ENCODE data around the gene ATP13A3. TPM values are rescaled to one million over a fixed set of nuclear protein-coding genes. Genes with fewer than 3 reads are reported as not detected.

The ATP13A3 gene
- total RNA-seq, 2 experiments from 2014 or later = 113 to 124 TPM

GRCh38 chr3:194376241-194376560 is 110.6 kb downstream of the ATP13A3 start:
- H3K4me1 Mint-ChIP-seq = no peaks in the 10 kb centered on the region

DNA sequence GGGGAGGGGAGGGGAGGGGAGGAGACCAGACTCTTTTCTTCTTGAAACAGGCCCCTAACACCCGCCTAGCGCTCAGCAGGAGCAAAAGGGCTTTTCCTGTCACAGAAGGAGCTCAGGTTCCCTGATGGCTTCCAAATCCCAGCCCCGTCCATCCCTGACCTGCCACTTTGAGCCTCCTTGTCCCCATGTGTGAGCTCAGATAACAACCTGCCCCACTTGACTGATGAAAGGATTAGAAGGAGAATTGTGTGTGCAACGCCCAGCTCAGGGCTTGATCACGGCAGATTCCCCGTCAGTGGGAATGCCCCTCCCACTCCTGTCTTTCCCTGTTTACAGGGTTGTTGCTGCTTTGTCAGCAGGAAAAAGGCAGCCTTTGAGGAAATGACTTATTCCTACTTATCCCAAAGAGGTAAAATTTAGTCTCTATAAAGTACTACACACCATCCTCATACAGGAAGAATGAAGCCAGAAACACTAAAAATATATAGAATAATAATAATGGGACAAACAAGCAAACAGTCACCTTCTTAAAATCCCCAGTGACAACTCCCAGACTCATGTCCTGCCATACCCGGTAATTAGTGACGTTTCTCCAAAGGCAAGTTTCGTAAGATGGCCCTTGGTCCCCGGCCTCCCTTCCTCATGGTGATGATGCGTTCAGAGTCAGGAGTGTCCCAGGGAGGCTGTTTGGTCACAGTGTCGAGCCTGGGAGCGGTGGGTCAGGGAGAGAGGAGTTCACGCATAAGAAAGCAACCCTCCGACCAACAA is 111.1 kb downstream of the ATP13A3 start:
- H3K9me3 Mint-ChIP-seq = no peaks in the 10 kb centered on the region
- H3K27me3 Mint-ChIP-seq = peaks cover 20% of the 10 kb centered on the region
- H3K4me1 Mint-ChIP-seq = no peaks in the 10 kb centered on the region

More at GRCh38 chr3:194376241-194376560, 110.6 kb downstream of the ATP13A3 start:
- no peaks in the 10 kb centered on the region for H3K9me3 Mint-ChIP-seq
- no peak overlapping the region for H3K4me3 Mint-ChIP-seq
- H3K36me3 Mint-ChIP-seq = no peaks in the 10 kb centered on the region
- peaks cover 15% of the 10 kb centered on the region for H3K27me3 Mint-ChIP-seq
- no peak overlapping the region for H3K27ac Mint-ChIP-seq
- DNase-seq = no peak

GRCh38 chr3:194374935-194375334 is 111.9 kb downstream of the ATP13A3 start:
- no peak overlapping the region for H3K27ac Mint-ChIP-seq
- no peaks in the 10 kb centered on the region for H3K4me1 Mint-ChIP-seq
- no peak for DNase-seq
- H3K9me3 Mint-ChIP-seq = no peaks in the 10 kb centered on the region
- H3K36me3 Mint-ChIP-seq = no peaks in the 10 kb centered on the region
- H3K27me3 Mint-ChIP-seq = peaks cover 27% of the 10 kb centered on the region
- no peak overlapping the region for H3K4me3 Mint-ChIP-seq

More for the DNA sequence above, 111.1 kb downstream of the ATP13A3 start:
- H3K4me3 Mint-ChIP-seq = no peak overlapping the region
- no peaks in the 10 kb centered on the region for H3K36me3 Mint-ChIP-seq
- DNase-seq = no peak
- no peak overlapping the region for H3K27ac Mint-ChIP-seq

GRCh38 chr3:194373899-194374298 is 112.9 kb downstream of the ATP13A3 start:
- no peaks in the 10 kb centered on the region for H3K9me3 Mint-ChIP-seq
- no peaks in the 10 kb centered on the region for H3K36me3 Mint-ChIP-seq
- no peak overlapping the region for H3K27ac Mint-ChIP-seq
- DNase-seq = no peak
- peaks cover 37% of the 10 kb centered on the region for H3K27me3 Mint-ChIP-seq
- H3K4me1 Mint-ChIP-seq = no peaks in the 10 kb centered on the region
- H3K4me3 Mint-ChIP-seq = no peak overlapping the region

- Mint-ChIP-seq H3K4me1 (no peaks in the 10 kb centered on the region), H3K4me3 (no peak overlapping the region), H3K27me3 (peaks cover 42% of the 10 kb centered on the region), H3K27ac (no peak overlapping the region), H3K9me3 (no peaks in the 10 kb centered on the region), H3K36me3 (no peaks in the 10 kb centered on the region)
- DNase-seq = no peak
These were observed 113.8 kb downstream of the ATP13A3 start for GRCh38 chr3:194373028-194373427.

DNA sequence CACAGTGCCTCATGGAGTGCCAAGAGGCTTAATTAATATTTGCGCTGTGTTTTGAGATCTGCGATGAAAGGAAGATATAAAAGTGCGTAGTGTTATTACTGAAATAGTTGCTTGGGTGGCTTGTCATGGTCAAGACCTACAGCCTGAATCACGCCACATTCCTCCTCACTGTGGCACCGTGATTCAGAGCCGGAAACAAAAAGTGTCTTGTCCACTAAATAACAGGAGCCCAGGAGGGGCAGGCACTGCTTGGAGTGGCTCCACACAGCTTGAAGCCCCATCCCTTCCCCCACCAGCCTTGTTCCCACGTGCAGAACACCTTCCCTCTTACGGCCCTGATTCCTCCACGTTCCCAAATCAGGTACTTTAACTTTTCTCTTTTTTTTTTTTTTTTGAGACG is 116.0 kb downstream of the ATP13A3 start:
- peaks cover 53% of the 10 kb centered on the region for H3K27me3 Mint-ChIP-seq
- H3K27ac Mint-ChIP-seq = no peak overlapping the region
- no peak overlapping the region for H3K4me3 Mint-ChIP-seq
- no peaks in the 10 kb centered on the region for H3K9me3 Mint-ChIP-seq
- no peaks in the 10 kb centered on the region for H3K4me1 Mint-ChIP-seq
- H3K36me3 Mint-ChIP-seq = no peaks in the 10 kb centered on the region
- DNase-seq = no peak

- Mint-ChIP-seq H3K36me3 (no peaks in the 10 kb centered on the region), H3K27ac (no peak within 1 kb of the TSS), H3K27me3 (peaks cover 47% of the 10 kb centered on the region), H3K4me1 (no peaks in the 10 kb centered on the region), H3K4me3 (no peak within 1 kb of the TSS), H3K9me3 (no peaks in the 10 kb centered on the region)
- DNase-seq = no peak
These were observed 117.1 kb downstream of the ATP13A3 start, which contains the start of gene LRRC15 for GRCh38 chr3:194369522-194370279. LRRC15 (minus strand) TSS chr3:194369743; CDS start chr3:194361043, 8,700 bp downstream.

DNA sequence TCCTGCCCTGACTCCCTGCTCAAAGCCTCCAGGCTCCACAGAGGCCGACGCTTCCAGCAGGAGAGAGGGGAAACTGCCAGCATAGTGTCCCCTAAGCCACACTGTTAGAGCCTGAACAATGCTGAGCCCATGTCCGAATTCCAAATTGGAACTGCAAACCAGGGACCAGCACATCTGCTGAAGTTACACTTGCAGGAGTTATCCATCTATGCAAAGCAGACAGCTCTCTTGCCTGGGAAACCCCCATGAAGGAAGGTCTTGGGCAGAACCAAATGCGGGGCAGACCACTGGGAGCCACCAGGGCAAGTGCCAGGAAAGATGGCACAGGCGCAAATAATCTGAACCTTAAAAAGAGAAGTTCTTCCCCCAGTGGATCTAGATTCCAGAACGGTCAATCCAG is 117.9 kb downstream of the ATP13A3 start:
- Mint-ChIP-seq H3K36me3 (no peaks in the 10 kb centered on the region), H3K27ac (no peak overlapping the region), H3K27me3 (peaks cover 47% of the 10 kb centered on the region), H3K9me3 (no peaks in the 10 kb centered on the region), H3K4me1 (no peaks in the 10 kb centered on the region), H3K4me3 (no peak overlapping the region)
- no peak for DNase-seq

- H3K9me3 Mint-ChIP-seq = no peaks in the 10 kb centered on the region
These were observed 118.6 kb downstream of the ATP13A3 start for GRCh38 chr3:194367992-194368841.

DNA sequence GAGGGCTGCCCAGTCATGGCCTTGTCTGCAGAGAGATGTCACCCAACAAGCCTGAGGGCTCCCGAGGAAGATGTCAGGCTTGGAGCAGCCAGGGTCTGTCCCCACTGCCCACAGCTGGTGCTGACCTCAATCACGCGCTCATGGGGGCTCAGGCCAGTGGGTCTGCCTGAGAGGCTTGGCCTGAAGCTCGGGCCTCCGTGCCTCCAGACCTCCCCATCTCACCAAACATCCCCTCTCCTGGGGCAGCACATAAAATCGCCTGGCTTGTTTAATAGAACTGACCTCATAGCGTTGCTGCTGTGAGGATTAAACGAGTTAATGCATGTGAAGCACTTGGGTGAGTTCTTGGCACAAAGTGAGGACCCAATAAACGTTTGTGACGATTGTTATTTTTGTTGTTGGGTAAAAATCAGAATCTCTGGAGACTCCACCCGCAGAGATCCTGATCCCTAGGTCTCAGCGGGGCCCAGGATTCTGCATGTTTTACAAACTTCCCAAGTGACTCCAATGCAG is 120.8 kb downstream of the ATP13A3 start:
- H3K36me3 Mint-ChIP-seq = no peaks in the 10 kb centered on the region
- H3K4me3 Mint-ChIP-seq = no peak overlapping the region
- H3K27me3 Mint-ChIP-seq = peaks cover 41% of the 10 kb centered on the region
- H3K27ac Mint-ChIP-seq = no peak overlapping the region
- H3K4me1 Mint-ChIP-seq = no peaks in the 10 kb centered on the region
- H3K9me3 Mint-ChIP-seq = no peaks in the 10 kb centered on the region
- no peak for DNase-seq

More at GRCh38 chr3:194367992-194368841, 118.6 kb downstream of the ATP13A3 start:
- Mint-ChIP-seq H3K27ac (no peak overlapping the region), H3K4me1 (no peaks in the 10 kb centered on the region), H3K36me3 (no peaks in the 10 kb centered on the region), H3K4me3 (no peak overlapping the region), H3K27me3 (peaks cover 47% of the 10 kb centered on the region)
- no peak for DNase-seq

DNA sequence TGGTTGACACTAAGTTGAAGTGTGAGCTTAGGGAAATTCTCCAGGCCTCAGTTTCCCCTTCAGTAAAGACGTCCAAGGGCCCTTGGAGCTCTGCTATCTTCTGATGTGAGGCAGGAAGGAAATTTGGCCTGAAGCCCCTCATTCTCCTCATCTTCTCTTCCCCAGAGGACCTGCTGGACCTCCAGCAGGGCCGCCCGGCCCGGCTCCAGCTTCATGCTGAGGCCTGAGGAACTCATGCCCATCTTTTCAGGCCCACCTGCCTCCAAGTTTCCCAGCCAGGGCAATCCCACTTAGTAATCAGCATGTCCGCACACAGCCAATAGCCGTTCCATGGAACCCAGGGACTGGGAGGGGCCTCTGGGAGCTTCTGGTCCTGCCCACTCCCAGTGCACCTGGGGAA is 121.3 kb downstream of the ATP13A3 start:
- H3K9me3 Mint-ChIP-seq = no peaks in the 10 kb centered on the region
- H3K4me3 Mint-ChIP-seq = no peak overlapping the region
- no peaks in the 10 kb centered on the region for H3K4me1 Mint-ChIP-seq
- no peaks in the 10 kb centered on the region for H3K36me3 Mint-ChIP-seq
- no peak overlapping the region for H3K27ac Mint-ChIP-seq
- H3K27me3 Mint-ChIP-seq = peaks cover 36% of the 10 kb centered on the region
- no peak for DNase-seq

- no peak overlapping the region for H3K27ac Mint-ChIP-seq
- DNase-seq = no peak
- no peaks in the 10 kb centered on the region for H3K9me3 Mint-ChIP-seq
- no peak overlapping the region for H3K4me3 Mint-ChIP-seq
- peaks cover 29% of the 10 kb centered on the region for H3K27me3 Mint-ChIP-seq
- H3K4me1 Mint-ChIP-seq = no peaks in the 10 kb centered on the region
- no peaks in the 10 kb centered on the region for H3K36me3 Mint-ChIP-seq
These were observed 122.0 kb downstream of the ATP13A3 start for GRCh38 chr3:194364652-194365434.

GRCh38 chr3:194364314-194364651 is 122.5 kb downstream of the ATP13A3 start:
- Mint-ChIP-seq H3K27me3 (peaks cover 24% of the 10 kb centered on the region), H3K9me3 (no peaks in the 10 kb centered on the region), H3K4me1 (no peaks in the 10 kb centered on the region), H3K27ac (no peak overlapping the region), H3K4me3 (no peak overlapping the region), H3K36me3 (no peaks in the 10 kb centered on the region)
- no peak for DNase-seq

DNA sequence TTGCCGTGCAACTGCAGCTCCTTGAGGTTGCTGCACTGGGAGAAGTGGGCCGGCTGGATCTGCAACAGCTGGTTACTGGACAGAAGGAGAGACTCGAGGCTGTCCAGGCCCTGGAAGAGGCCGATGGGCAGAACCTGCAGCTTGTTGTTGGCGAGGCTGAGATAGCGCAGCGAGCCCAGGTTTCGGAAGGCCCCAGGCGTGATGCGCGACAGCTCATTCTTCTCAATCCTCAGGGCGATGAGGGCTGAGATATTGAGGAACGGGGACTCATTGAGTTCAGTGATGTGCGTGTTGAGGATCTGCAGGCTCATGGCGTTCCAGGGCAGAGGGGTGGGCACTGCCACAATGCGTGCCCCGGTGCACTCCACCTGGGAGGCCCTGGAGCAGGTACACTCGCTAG is 126.2 kb downstream of the ATP13A3 start:
- Mint-ChIP-seq H3K4me3 (no peak overlapping the region), H3K4me1 (no peaks in the 10 kb centered on the region), H3K27me3 (no peaks in the 10 kb centered on the region), H3K36me3 (no peaks in the 10 kb centered on the region), H3K27ac (no peak overlapping the region), H3K9me3 (no peaks in the 10 kb centered on the region)
- DNase-seq = no peak

Measured in activated naive CD8-positive, alpha-beta T cell treated with anti-CD3 and anti-CD28 coated beads for 36 hours (primary cell).